CD4-positive, alpha-beta T cell treated with Interleukin-10 for 1 hour (primary cell): ENCODE data around the gene CA10.

Experiments used
- DNase-seq: peaks from one replicate; pipeline ENCODE4 v3.0.0-alpha.2; 2020

Gene CA10

GRCh38 chr17:51946311-51946710 is 212.2 kb downstream of the CA10 start:
- DNase-seq, result no peak

- no peak for DNase-seq
These were observed 217.2 kb downstream of the CA10 start for GRCh38 chr17:51941272-51941671.

- no peak for DNase-seq
These were observed 221.2 kb downstream of the CA10 start for GRCh38 chr17:51937264-51937663.

- DNase-seq, result no peak
These were observed 223.0 kb downstream of the CA10 start for GRCh38 chr17:51935477-51935876.

- no peak for DNase-seq
These were observed 224.9 kb downstream of the CA10 start for GRCh38 chr17:51933647-51934046.

- no peak for DNase-seq
These were observed 232.1 kb downstream of the CA10 start for GRCh38 chr17:51926448-51926847.

- no peak for DNase-seq
These were observed 237.0 kb downstream of the CA10 start for GRCh38 chr17:51921500-51921899.

GRCh38 chr17:51914577-51914976 is 243.9 kb downstream of the CA10 start:
- no peak for DNase-seq

- DNase-seq, result no peak
These were observed 244.9 kb downstream of the CA10 start for GRCh38 chr17:51913491-51914205.

GRCh38 chr17:51912939-51913338 is 245.6 kb downstream of the CA10 start:
- DNase-seq, result no peak

GRCh38 chr17:51911237-51911636 is 247.3 kb downstream of the CA10 start:
- DNase-seq, result no peak

GRCh38 chr17:51909971-51910370 is 248.5 kb downstream of the CA10 start:
- no peak for DNase-seq

- no peak for DNase-seq
These were observed 249.5 kb downstream of the CA10 start for GRCh38 chr17:51908841-51909537.

- no peak for DNase-seq
These were observed 251.5 kb downstream of the CA10 start for GRCh38 chr17:51907041-51907440.

GRCh38 chr17:51904379-51904778 is 254.1 kb downstream of the CA10 start:
- no peak for DNase-seq

- DNase-seq, result no peak
These were observed 257.3 kb downstream of the CA10 start for GRCh38 chr17:51901242-51901641.

- no peak for DNase-seq
These were observed 266.6 kb downstream of the CA10 start for GRCh38 chr17:51891936-51892335.

- DNase-seq, result no peak
These were observed 267.8 kb downstream of the CA10 start for GRCh38 chr17:51890710-51891109.

GRCh38 chr17:51888816-51889215 is 269.7 kb downstream of the CA10 start:
- DNase-seq, result no peak

GRCh38 chr17:51876986-51877385 is 281.5 kb downstream of the CA10 start:
- no peak for DNase-seq

- no peak for DNase-seq
These were observed 285.2 kb downstream of the CA10 start for GRCh38 chr17:51873302-51873701.

- no peak for DNase-seq
These were observed 289.1 kb downstream of the CA10 start for GRCh38 chr17:51869387-51869786.

GRCh38 chr17:51860954-51861561 is 297.5 kb downstream of the CA10 start:
- DNase-seq, result no peak

- DNase-seq, result no peak
These were observed 301.4 kb downstream of the CA10 start for GRCh38 chr17:51857052-51857597.
